Measurements from ENCODE around the gene TCF3. TPM values are rescaled to one million over a fixed set of nuclear protein-coding genes. Genes with fewer than 3 reads are reported as not detected.

TCF3 gene
- total and polyA plus RNA-seq, 2 donors (not counting 3 experiments of a cell fraction or from before 2014, with no cell fraction given), result 147 to 193 TPM

DNA sequence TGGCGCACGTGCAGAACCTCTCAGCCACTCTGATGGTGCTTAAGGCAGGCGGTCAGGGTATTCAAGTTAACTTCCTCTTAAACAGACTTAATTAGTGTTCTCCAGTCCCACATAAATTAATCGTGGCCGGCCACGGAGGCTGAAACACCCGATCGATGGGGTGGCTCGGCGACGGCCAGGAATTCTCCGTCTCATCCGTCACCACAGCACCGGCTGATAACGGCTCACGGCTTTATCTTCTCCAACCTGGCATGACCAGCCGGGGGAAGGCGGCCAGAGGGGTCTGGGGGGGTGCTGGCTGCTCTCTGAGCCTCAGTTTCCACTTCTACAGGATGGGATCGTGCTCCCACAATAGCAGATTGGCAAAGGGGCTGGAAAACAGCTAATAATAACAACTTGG, 32.6 kb upstream of the TCF3 start:
- dilution Hi-C loops (cut with MboI; ENCODE audit: extremely low pct_ligation_motif_present, low sequenced_read_pairs), result no loop called here
- no peak for TF ChIP-seq GATA2 (IDR thresholded peaks at IDR 0.05; ENCODE audit: insufficient read depth, insufficient read length, low read depth, low read length)
- no peak for TF ChIP-seq POLR2AphosphoS5 (IDR thresholded peaks at IDR 0.05; ENCODE audit: insufficient read depth, low read depth, low read length)
- no peak for TF ChIP-seq JUN (IDR thresholded peaks at IDR 0.05; ENCODE audit: borderline replicate concordance, insufficient read depth, insufficient read length, low read depth)
- no peak for TF ChIP-seq POLR2A (IDR thresholded peaks at IDR 0.05; ENCODE audit: low read depth, low read length)
- TF ChIP-seq, protein P1, sequence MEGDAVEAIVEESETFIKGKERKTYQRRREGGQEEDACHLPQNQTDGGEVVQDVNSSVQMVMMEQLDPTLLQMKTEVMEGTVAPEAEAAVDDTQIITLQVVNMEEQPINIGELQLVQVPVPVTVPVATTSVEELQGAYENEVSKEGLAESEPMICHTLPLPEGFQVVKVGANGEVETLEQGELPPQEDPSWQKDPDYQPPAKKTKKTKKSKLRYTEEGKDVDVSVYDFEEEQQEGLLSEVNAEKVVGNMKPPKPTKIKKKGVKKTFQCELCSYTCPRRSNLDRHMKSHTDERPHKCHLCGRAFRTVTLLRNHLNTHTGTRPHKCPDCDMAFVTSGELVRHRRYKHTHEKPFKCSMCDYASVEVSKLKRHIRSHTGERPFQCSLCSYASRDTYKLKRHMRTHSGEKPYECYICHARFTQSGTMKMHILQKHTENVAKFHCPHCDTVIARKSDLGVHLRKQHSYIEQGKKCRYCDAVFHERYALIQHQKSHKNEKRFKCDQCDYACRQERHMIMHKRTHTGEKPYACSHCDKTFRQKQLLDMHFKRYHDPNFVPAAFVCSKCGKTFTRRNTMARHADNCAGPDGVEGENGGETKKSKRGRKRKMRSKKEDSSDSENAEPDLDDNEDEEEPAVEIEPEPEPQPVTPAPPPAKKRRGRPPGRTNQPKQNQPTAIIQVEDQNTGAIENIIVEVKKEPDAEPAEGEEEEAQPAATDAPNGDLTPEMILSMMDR (IDR thresholded peaks at IDR 0.05; ENCODE audit: extremely low read depth in 1 of 2, insufficient read depth in 1 of 2, low read depth in 1 of 2, low read length in 2 of 2), result no peak
- no peak for TF ChIP-seq MYC (IDR thresholded peaks at IDR 0.05; ENCODE audit: low read depth, low read length)
- no peak for TF ChIP-seq FOS (IDR thresholded peaks at IDR 0.05; ENCODE audit: borderline replicate concordance, insufficient read depth, low read length)
- TF ChIP-seq EZH2 (IDR thresholded peaks at IDR 0.05; ENCODE audit: borderline replicate concordance, low read depth, low read length, severe bottlenecking), result no peak
- TF ChIP-seq MAX (IDR thresholded peaks at IDR 0.05; ENCODE audit: insufficient read depth, insufficient read length), result no peak
- DNase-seq (ENCODE audit: low read depth, low spot score) (no peak), FAIRE-seq (no peak)
- no peak overlapping the region for H3K27ac ChIP-seq (ENCODE audit: insufficient read depth, low read depth, low read length)
- H2AFZ ChIP-seq (ENCODE audit: low read depth, low read length), result no peak overlapping the region
- ChIA-PET CTCF (interaction anchor here (1.1 to 2.4 kb wide), 2 partner anchors 12 to 83 kb away, joined by 3 to 9 read pairs; no protein-coding TSS in a partner anchor), POLR2A (no interaction called here)
- H3K4me3 ChIP-seq (replicated peaks in 1 of 3; ENCODE audit: insufficient read depth in 1 of 3, low read depth in 1 of 3, low read length in 3 of 3), result no peak overlapping the region
- no peak overlapping the region for H3K9ac ChIP-seq (replicated peaks; ENCODE audit: extremely low read depth, insufficient read depth, low read length)
- H4K20me1 ChIP-seq (replicated peaks; ENCODE audit: control insufficient read depth, extremely low read depth, insufficient read depth, low read length), result no peaks in the 10 kb centered on the region
- intact Hi-C loops (cut with micrococcal nuclease), result no loop called here
- H3K27me3 ChIP-seq (ENCODE audit: control insufficient read depth in 2 of 2, insufficient read depth in 2 of 2, low read length in 2 of 2), result no peaks in the 10 kb centered on the region
- BruUV-seq (replicated peaks), result no TSS peak
- no peaks in the 10 kb centered on the region for H3K79me2 ChIP-seq (ENCODE audit: control insufficient read depth, insufficient read depth, low read length)
- H3K36me3 ChIP-seq (ENCODE audit: control insufficient read depth in 2 of 2, extremely low read depth in 1 of 2, insufficient read depth in 2 of 2, low read length in 2 of 2), result no peaks in the 10 kb centered on the region
- H3K9me3 ChIP-seq (replicated peaks; ENCODE audit: control insufficient read depth, insufficient read depth, low read length), result no peaks in the 10 kb centered on the region
- H3K4me1 ChIP-seq (ENCODE audit: control insufficient read depth, extremely low read depth, insufficient read depth, low read length), result no peaks in the 10 kb centered on the region
- H3K4me2 ChIP-seq (ENCODE audit: insufficient read depth, low read length), result no peak overlapping the region
- H3K9me1 ChIP-seq (replicated peaks; ENCODE audit: control insufficient read depth, extremely low read depth, insufficient read depth, low read length), result no peaks in the 10 kb centered on the region
